HG02885 (cell line): ENCODE measurements around the gene WSCD2.

Experiments
- ATAC-seq: cut with Tn5 transposase; IDR thresholded peaks from one replicate; pipeline ENCODE4 v1.9.1; 2021; ENCODE audit warnings: mild to moderate bottlenecking; ENCODE audit not compliant: unreplicated experiment, poor library complexity

WSCD2 gene

GRCh38 chr12:108289350-108290161 lies 160.5 kb downstream of the WSCD2 start:
- ATAC-seq, result no peak

DNA sequence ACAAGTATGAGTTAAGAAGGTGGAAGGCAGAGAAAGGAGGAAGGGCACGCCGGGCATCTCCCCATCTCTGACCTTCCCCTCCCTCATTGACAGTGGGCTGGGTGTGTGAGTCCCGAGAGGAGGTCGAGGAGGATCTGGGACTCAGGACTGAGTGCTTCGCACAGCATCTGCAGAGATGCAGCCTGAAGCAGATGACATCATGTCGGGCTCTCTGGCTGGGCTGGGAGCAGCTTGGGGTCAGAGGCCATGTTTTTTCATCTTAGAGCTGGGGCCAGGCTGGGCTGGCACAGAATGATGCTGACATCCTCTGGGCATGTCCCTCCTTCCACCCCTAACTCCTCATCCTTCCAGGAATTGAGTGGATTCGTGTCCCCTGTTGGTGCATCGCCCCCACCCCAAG lies 166.6 kb downstream of the WSCD2 start:
- ATAC-seq, result no peak

- ATAC-seq, result no peak
Observed at GRCh38 chr12:108296945-108297344, 167.9 kb downstream of the WSCD2 start.

- no peak for ATAC-seq
Observed at GRCh38 chr12:108297424-108297823, 168.3 kb downstream of the WSCD2 start.

DNA sequence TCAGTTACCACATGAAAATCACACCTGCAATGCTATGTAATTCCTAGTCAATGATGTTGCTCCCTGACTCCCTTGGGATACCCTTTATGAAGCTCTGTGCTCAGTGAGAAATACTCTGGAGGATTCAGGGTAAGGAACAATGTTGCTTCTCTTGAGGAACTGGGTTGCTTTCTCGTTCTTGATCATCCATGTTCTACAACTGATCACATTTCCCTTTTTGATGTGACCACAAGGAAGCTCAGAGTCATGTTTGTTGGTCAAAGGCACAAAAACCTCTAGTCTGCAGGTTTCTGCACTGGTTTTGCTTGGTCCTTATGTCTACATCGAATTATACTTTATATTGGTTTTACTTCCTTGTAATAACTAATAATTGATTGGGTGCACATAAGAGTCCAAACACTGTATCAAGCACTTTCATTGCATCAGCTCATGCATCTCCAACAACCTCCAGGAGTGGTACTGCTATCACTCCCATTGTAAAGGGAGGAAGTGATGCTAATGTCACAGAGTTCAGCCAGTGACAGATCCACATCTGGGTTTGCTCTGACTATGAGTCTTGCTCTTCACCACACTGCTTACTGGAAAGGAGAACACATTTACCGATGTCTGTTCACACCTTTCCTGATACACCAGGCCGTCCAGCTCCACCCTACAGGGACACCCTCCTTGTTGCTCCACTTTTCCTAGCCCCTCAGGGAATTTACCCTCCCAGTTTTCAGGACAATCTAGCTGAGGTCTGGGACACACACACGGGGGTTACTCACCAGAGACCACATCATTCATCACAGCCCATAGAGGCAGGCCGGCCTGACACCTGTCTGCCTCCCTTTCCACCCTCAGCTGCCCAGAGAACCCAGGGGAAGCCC lies 169.0 kb downstream of the WSCD2 start:
- ATAC-seq, result peak; percentile 73

DNA sequence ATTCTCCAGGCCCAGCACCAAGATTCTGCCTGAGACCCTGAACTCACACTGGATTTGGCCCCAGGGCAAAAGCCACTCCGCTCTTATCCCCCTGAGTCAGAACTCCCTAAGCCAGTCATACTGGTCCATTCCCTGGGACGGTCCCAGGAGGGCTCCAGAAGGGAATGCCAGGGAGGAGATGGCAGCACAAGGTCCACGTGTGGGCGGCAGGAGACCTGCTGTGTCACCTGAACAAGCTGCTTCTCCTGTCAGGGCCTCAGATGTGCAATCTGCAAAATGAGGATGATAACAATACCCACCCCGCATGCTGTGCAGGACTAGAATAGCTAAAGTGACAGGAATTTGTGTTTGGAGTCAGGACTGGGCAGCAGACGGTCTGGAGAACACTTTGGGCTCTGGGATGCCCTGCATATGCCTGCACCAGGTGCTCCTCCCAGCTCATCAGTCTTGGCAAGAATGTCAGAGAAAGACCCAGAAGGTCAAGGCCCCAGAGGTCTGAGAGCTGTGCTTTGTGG lies 169.7 kb downstream of the WSCD2 start:
- no peak for ATAC-seq

GRCh38 chr12:108299516-108299915 lies 170.4 kb downstream of the WSCD2 start:
- ATAC-seq, result no peak
